GM18526 (cell line): ENCODE measurements around the gene GBP6.

ENCODE experiments used
- POLR2A ChIP-seq: IDR thresholded peaks from 3 replicates; pipeline ENCODE4 v1.6.1; 2011; ENCODE audit not compliant: insufficient read length; ENCODE audit errors: extremely low read depth

GBP6 gene, protein sequence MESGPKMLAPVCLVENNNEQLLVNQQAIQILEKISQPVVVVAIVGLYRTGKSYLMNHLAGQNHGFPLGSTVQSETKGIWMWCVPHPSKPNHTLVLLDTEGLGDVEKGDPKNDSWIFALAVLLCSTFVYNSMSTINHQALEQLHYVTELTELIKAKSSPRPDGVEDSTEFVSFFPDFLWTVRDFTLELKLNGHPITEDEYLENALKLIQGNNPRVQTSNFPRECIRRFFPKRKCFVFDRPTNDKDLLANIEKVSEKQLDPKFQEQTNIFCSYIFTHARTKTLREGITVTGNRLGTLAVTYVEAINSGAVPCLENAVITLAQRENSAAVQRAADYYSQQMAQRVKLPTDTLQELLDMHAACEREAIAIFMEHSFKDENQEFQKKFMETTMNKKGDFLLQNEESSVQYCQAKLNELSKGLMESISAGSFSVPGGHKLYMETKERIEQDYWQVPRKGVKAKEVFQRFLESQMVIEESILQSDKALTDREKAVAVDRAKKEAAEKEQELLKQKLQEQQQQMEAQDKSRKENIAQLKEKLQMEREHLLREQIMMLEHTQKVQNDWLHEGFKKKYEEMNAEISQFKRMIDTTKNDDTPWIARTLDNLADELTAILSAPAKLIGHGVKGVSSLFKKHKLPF

DNA sequence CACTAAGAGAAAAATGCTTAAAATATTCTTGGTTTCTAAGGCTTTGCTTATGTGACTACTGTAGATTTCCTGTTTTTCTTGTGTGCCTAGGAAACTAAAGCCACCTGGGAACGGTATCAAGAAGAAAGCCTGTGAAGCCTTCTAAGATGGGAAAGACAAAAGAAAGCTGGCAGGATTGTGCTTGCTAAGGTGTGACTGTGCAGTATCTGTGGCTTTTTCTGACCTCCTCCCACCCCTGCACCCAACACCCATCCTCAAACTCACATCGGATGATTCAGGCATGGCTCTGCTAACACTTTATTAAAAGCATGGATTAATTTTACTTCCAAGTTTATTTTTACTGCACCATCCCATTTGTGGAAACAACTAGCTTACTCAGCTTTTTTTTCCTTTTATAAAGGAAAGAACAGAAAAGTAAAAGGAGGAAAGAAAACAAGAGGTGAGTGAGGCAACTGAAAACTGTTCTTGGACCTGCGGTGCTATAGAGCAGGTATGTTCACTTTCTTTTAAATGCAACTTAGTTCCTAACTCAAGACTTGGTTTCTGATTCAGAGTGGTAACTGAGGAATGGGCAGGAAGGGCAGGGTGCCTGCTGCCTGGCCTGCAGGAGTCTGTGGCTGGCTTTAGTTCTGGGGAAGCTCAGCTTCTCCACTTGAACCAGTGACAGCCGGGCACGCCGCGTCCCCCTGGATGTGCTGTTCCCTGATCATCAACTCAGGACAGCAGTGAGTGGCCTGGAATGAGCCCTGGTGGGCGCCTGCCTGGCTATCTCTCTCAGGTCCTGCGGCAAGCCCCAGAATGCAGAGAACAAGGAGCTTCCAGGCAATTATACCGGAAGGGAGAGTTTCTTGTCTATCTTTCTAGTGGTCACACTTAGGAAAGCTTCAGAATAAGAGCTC, at the start of gene GBP6:
Gene GBP6, plus strand, starts transcription at position 422 of the 899 bp plus-strand sequence. CDS start 4,493 bp downstream, outside the sequence.
- no peak for TF ChIP-seq POLR2A

DNA sequence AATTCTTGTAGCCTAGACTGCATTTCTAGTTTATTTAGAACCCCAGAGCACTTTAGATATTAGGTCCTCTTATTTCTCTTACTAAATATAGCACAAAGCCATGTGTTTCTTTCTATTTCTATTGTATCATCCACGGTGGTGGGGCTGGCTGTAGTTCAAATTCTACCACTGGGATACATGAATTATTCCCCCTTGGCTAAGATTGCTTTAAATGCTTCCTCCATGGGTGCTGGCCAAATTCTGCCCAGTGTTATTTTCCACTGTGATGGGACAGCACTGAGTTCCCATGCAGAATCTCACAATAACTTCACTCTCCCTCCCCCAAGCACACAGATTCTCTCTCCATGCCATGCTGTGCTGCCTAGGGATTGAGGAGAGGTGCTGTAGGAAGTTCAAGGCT, 41.5 kb upstream of the GBP6 start:
- no peak for TF ChIP-seq POLR2A

DNA sequence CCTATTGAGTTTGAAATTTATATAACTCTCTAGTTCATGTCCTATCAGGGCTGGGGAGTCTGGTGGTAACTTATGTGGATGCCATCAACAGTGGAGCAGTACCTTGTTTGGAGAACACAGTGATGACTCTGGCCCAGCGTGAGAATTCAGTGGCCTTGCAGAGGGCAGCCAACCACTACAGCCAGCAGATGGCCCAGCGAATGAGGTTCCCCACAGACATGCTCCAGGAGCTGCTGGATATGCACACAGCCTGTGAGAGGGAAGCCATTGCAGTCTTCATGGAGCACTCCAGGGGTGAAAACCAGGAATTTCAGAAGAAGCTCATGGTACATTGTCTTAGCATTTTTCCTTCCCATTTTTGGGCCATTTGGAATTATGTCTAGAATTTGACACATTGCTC, 32.0 kb upstream of the GBP6 start:
- no peak for TF ChIP-seq POLR2A

DNA sequence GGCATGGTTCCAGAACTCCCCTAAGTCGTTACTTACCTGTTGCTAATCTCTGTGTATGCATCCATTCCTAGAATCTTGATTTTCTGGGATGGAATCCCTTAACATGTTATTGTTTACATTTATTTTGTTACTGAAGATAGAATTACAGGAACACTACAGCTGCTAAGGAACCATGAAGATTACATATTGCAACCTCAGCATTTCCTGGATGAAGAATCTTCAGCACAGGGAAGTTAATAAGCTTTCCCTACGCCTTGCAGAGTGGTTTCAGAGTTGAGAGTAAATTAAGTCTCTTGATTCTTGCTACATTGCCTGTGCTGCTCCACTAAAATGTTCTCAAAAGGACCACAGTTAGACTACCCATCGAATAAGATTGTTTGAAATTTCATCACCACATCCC, 31.4 kb upstream of the GBP6 start:
- TF ChIP-seq POLR2A: no peak

DNA sequence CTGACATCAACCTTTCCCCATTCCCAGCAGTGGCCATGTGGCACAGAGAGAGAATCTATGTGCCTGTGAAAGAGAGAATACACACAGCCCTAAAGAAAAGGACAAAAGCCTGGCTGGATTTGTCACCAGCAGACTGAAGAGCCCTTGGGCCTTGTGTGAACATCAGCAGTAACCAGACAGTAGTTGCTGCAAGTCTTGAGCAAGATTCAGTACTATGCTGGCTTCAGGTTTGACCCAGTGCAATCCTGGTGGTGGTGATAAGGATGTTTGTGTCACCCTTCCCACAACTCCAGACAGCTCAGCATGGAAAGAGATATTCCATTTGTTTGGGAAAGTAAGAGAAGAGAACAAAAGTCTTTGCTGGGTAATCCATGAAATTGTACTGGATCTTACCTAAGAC, 28.4 kb upstream of the GBP6 start:
- TF ChIP-seq POLR2A: no peak

DNA sequence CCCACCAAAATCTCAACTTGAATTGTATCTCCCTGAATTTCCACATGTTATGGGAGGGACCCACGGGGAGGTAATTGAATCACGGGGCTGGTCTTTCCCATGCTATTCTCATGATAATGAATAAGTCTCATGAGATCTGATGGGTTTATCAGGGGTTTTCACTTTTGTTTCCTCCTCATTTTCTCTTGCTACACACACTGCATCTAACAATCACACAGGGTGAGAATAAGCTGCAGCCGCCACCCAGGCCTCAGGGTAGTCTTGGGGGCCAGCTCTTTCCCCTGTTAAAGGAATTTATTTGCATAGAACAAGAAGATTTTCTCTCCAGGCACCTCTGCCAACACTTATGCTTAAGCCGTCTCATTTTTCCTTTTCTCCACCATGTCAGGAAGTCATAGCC, 26.0 kb upstream of the GBP6 start:
- no peak for TF ChIP-seq POLR2A

DNA sequence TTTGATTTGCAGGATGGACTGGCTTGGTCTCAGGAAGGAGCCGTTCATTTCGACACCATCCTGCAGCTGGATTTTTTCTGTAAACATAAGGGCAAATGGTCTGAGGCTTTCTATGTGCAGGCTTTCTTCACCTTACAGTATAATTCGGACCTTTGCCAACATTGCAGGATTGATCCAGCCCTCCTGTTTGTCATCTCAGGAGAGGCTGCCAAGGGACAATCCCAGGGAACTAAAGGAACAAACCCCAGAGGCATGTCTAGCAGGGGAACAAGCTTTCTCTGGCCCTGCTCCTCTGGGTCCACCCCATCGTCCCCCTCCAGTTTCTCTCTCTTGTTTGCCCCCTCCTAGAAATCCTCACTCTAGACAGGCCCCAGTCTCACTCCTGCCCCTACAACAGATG, 24.8 kb upstream of the GBP6 start:
- TF ChIP-seq POLR2A: no peak

DNA sequence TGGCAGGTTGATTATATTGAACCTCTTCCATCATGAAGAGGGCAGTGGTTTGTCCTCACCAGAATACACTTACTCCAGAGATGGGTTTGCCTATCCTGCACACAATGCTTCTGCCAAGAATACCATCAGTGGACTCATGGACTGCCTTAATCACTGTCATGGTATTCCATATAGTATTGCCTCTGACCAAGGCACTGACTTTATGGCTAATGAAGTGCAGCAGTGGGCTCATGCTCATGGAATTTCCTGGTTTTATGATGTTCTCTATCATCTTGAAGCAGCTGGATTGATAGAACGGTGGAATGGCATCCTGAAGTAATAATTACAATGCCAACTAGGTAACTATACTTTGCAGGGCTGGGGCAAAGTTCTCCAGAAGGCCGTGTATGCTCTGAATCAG, 16.6 kb upstream of the GBP6 start:
- TF ChIP-seq POLR2A: no peak

DNA sequence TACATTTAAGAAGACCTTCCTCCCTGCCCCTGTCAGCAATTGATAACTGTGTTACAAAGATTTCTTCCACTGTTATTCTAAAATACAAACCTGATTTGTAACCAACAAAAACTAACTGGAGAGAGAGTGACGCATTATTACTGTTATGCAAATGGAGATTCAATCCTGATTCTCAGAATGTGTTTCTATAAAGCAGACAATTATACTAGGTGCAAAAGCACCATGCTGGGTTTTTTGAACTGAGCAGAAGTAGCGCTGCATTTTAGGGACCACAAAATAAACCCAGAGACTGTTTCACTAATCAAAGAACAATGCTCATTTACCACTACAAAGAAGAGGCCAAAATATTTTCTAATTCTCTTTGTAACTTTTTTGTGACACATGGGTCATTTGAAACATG, 13.6 kb upstream of the GBP6 start:
- TF ChIP-seq POLR2A: no peak

DNA sequence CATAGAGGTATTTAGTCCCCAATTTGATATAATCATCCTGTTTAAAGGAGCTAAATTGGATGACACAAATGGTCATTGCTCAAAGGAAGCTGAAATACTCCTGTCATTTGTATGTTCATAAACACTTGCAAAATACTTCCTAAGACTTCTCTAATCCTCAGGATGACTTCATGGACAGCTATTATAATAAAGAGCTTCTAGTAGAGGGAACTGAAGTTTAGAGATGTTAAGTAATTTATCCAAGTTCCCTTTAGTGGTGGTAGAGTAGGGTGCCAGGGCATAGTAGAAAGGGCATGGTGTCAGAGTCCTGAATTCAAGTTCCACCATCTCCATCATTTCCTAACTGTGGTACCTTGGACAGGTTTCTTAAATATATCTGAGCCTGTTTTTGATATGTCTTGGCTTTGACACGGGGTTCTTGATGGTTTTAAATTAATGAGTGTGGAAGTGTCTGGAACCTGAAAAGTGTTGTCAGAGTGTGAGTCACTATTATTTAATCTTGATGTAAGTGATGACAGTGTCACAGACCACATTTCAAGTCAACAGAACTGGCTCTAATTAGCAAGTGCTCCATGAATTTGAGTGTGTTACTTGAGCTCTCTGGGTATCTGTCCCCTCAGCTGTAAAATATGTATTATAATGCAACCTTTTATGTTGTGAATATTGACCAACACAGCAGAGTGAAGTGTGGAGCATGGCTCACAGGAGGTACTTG, 12.1 kb upstream of the GBP6 start:
- TF ChIP-seq POLR2A: no peak

DNA sequence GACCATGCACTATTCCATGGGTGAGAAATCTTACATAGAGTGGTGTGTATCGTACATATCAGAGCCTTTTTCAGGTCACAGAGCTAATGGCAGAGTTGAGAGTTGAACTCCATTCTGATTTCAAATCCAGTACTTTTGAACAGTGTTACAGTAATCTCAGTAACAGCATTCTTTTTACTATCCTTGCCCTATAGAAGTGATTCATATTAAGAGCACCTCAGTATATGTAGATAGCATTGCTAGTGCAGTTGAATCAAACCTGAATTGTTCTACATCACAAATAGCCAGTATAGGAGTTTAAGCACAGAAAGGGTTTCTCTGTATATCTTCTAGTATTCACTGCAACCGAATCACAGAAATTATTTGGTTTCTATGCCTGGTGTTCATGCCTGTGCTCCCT, 11.4 kb upstream of the GBP6 start:
- no peak for TF ChIP-seq POLR2A

DNA sequence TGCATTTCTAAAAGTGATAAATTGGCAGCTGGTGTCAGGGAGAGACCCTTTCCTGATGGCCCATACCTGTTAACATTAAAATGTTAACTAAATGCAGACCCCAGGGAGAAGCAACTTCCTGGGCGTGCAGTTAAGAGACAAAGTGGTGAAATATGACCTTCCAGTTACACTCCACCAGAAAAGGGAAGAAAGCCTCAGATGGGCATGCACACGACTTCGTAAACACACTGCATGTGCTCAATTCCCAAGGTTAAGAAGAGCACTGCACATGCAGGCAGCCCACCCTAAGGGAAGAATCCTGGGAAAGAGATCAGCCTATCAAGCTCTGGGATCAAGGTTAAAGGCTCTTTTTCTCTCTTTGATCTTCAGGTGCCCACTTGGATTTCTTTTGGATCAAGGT, 9.7 kb upstream of the GBP6 start:
- no peak for TF ChIP-seq POLR2A

DNA sequence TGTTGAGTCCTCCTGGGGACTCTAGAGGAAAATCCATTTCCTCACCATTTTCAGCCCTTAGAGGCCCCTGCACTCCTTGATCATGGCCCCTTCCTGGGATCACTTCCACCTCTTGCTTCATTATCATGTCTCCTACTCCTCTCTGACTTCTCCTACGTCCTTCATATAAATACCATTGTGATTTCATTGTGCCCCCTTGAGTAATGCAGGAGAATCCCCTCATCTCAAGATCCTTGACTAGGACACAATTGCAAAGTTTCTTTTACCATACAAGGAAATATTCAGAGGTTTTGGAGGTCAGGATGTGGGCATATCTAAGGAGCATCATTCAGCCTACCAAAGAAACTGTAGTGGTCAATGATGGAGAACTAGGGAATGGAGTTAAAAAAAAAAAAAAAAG, 8.8 kb upstream of the GBP6 start:
- no peak for TF ChIP-seq POLR2A

DNA sequence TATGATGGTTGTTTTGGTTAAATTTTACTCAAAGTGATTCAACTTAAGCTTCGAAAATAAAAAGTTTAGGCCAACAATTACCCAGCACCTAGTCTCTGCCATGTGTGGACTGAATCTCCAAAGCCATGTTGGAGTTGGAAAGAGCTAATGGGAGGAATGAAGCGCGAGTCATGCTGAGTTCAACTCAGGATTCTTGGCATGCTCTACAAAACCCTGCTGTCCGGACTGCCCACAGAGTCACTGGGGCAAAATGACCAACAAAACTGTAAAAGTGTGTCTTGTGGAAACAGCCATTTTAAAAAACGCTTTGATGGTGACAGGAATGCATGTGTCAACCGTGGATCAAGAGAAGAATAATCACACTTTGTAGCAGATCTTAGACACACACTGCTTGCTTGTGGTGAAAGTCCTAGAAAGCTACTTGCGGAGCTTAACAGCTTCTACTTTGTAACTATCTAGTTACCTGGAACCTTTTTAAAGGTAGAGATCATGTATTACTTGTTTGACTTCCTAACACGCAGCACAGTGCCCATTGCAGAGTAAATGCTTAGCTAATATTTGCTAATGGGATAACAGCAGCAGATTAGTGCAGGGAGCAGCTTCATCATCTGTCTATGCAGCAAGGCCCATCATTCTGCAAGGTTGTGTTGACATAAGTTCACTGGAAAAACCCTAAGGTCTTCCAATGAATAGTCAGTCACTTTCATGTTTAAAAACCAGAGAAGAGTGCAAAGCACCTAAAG, 7.0 kb upstream of the GBP6 start:
- TF ChIP-seq POLR2A: no peak

DNA sequence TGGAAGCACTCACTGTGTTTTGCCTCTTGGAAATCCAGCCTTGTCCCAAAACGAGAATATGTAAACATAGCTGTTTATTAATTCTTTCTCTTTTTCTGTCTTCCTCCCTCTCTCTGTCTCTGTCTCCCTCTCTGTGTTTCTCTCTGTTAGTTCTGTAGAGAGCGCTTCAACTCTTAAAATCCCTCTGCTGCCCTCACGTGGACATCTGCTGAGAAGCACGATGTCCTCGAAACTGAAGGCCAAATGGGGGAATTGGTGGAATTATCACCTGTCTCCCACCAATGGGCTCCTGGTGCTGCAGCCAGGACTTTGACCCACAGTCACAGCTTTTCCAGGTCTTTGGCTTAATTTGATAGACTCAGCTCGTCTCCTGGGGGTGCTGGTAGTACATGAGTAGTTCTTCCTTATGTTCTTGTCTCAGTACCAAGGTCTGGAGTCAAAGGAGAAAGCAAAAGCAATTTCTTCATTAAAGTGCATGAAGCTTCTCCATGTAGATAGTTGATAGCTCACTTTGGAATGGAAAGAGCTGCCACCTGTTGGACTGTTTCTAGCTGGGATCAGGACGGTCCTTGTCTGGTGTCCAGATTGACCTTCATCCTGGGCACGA, 5.5 kb upstream of the GBP6 start:
- TF ChIP-seq POLR2A: no peak

DNA sequence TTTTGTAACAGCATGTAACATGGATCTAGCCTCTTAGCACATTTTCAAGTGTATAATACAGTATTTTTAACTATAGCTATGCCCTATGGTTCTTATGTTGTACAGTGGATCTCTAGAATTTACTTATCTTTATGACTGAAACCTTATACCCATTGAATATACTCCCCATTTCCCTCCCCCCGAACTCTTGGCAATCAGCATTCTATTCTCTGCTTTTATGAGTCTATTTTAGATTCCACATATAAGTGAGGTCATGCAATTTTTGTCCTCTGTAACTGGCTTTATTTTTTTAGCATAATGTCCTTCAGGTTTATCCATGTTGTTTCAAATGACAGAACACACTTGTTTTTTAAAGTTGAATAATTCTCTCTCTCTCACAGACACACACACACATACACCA, 3.1 kb upstream of the GBP6 start:
- no peak for TF ChIP-seq POLR2A
